RPMI8226 (cell line): Measurements from ENCODE around the gene DUSP3.
A peak's percentile ranks its signal among the peaks of the same experiment; 100 is the strongest.

Experiments used
- DNase-seq: peaks from one replicate; pipeline ENCODE4 v3.0.0-alpha.2; 2015

DUSP3 gene

GRCh38 chr17:43723697-43724359, 54.9 kb downstream of the DUSP3 start:
- no peak for DNase-seq

- no peak for DNase-seq
Observed at GRCh38 chr17:43722870-43723665, 55.7 kb downstream of the DUSP3 start.

- no peak for DNase-seq
Observed at GRCh38 chr17:43722269-43722619, 56.5 kb downstream of the DUSP3 start.

GRCh38 chr17:43721537-43722268, 57.1 kb downstream of the DUSP3 start:
- no peak for DNase-seq

- DNase-seq, result peak; percentile 73
Observed at GRCh38 chr17:43720311-43721060, 58.3 kb downstream of the DUSP3 start.

GRCh38 chr17:43719578-43719977, 59.2 kb downstream of the DUSP3 start:
- no peak for DNase-seq

- no peak for DNase-seq
Observed at GRCh38 chr17:43718544-43718943, 60.2 kb downstream of the DUSP3 start.

- DNase-seq, result no peak
Observed at GRCh38 chr17:43717913-43718312, 60.9 kb downstream of the DUSP3 start.
